ENCODE data around the gene PLXNB2. TPM values are rescaled to one million over a fixed set of nuclear protein-coding genes. Genes with fewer than 3 reads are reported as not detected.
"Not testable (repeated sequence)": the region's sequence is repeated elsewhere in the genome, so short reads cannot be mapped to it uniquely, and the experiment has no call there.

Gene PLXNB2
- polyA plus RNA-seq, 3 donors = 249 to 261 (median 258) TPM

DNA sequence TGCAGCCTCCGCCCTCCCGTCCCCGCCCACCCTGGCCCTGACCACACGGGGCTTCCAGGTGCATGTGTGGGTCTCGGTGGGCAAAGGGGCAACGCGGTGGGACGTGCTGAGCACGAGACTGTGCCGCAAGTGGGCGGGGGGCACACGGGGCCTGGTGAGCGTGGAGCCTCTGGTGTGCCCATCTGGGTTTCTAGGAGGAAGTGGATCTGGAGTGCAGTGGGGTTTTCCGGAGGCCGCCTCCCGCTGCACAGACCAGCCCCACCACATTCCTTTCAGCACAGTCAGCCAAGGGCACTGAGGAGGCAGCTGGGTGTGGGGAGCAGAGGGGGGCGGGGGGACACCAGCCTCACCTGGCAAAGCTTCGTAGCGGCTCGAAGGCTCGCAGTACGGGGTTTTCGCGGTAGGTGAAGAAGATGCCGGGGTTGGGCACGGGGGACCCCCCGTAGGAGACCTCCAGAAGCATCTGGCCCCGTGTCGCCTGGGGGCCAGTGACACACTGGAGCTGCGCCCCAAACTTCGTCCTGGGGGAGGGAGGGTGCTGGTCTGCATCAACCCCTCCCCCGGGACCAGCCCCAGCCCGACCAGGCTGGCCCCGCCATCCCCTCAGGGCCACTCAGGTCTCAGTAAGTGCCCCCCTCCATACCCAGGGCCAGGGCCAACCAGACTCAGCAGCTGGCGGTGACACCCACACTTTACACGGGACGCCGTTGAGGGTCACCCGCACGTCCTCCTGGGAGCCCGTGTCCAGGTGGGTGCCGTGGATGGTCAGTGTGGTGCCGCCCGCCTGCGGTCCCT lies 24.9 kb downstream of the PLXNB2 start:
- no peak for DNase-seq

- no peak for DNase-seq
These were observed 25.5 kb downstream of the PLXNB2 start for GRCh38 chr22:50281957-50282356.

DNA sequence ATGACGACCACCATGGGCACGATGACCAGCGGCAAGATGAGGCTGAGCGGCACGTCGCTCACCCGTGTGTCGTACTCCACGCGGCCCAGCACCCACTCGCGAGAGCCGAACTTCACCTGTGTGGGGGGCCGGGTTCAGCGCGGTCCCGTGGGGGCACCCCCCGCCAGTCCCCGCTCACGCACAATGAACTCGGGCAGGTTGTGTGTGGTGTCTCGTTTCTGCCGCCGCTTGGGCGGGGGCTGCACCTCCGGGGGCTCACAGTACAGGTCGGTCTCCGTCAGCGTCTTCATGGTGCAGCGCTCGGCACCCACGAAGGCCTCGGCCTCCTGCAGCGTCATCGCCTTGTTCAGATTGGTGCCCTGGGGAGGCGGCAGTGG lies 26.1 kb downstream of the PLXNB2 start:
- DNase-seq = no peak

GRCh38 chr22:50280708-50281383 lies 26.6 kb downstream of the PLXNB2 start:
- DNase-seq = no peak

GRCh38 chr22:50280022-50280707 lies 27.3 kb downstream of the PLXNB2 start:
- DNase-seq = no peak

GRCh38 chr22:50278956-50279619 lies 28.4 kb downstream of the PLXNB2 start:
- no peak for DNase-seq

DNA sequence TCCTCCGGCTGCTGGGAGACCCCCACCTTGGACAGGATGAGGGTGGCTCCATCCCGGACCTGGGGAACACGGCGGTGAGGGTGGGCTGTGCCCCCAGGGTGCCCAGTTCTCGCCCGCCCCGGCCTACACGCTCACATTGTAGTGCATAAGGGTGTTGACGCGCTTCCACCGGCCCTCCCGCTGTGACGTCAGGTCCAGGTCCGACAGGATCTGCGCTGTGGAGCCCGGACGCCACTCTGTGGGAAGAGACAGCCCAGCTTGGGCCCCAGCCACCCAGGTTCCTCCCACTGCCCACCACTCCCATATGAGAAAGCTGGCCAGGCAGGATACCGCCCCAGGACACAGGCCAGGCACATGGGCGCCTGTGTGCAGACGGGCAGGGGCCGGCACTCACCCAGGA lies 29.0 kb downstream of the PLXNB2 start:
- no peak for DNase-seq

- no peak for DNase-seq
These were observed 29.7 kb downstream of the PLXNB2 start for GRCh38 chr22:50277761-50278160.

GRCh38 chr22:50276143-50276542 lies 31.3 kb downstream of the PLXNB2 start:
- DNase-seq = no peak

DNA sequence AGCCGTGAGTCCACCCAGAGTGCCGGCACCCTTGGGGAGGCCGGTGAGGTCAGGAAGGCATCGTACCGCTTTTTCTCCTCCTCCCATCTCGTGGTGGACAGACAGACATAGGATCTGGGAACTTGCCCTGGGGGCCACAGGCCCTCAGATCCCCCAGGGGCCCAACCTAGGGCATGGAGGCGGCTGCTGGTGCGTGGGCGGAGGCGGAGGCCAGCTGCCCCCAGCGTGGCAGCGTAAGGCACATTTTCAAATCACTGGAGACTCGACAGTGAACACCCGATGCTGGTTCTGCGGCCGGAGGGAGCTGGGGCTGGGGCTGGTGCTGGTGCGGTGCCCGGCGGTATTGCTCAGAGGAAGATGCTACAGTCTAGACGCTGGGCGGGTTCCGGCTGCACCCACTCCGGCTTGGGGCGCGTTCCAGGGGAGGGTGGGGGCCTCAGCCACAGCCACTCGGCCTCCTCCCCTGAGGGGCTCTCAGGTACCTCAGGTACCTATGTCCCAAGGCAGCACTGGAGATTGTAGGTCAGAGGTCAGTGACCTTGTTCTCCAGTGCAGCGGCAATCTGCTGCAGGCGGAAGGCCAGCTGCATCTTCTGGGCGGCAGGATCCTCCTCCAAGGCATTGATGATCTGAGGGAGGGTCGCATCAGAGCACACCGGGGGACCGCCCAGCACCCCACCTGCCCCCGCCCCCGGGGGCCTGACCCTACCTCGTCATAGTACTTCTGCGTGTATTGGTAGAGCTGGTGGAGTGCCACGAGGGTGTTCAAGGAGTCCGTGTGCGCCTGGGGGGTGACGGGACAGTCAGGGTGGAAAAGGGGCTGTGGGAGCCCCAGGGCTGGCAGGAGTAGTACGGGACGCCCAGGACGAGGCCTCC lies 32.0 kb downstream of the PLXNB2 start:
- no peak for DNase-seq

DNA sequence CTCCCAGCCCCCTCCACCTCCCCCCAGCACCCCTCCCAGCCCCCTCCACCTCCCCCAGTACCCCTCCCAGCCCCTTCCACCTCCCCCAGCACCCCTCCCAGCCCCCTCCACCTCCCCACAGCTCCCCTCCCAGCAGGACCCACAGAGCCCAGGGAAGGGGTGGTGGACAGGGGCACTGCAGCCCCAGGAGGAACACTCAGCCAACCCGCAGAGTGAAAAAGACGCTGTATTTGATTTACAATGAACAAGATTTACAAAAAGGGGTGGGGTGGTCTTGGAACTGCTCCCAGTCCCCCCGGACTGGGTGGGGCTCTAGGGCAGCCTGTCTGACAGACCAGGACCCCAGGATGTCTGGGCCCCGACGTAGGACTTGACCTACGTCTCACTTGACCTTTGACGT lies 32.7 kb downstream of the PLXNB2 start:
- no peak for DNase-seq

- DNase-seq = no peak
These were observed 33.1 kb downstream of the PLXNB2 start for GRCh38 chr22:50274311-50274710.

DNA sequence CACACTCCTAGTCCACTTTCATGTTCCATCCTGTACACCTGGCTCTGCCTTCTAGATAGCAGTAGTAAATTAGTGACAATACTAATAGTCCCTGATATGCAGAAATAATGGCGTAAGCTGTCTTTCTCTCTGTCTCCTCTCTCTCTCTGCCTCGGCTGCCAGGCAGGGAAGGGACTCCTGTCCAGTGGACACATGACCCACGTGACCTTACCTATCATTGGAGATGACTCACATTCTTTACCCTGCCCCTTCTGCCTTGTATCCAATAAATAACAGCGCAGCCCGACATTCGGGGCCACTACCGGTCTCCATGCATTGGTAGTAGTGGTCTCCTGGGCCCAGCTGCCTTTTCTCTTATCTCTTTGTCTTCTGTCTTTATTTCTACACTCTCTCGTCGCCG lies 33.7 kb downstream of the PLXNB2 start:
- not testable (repeated sequence) for DNase-seq

- not testable (repeated sequence) for DNase-seq
These were observed 34.1 kb downstream of the PLXNB2 start for GRCh38 chr22:50273352-50273751.

GRCh38 chr22:50272044-50272802 lies 35.2 kb downstream of the PLXNB2 start:
- no peak for DNase-seq

- no peak for DNase-seq
These were observed 35.9 kb downstream of the PLXNB2 start for GRCh38 chr22:50271519-50271970.

DNA sequence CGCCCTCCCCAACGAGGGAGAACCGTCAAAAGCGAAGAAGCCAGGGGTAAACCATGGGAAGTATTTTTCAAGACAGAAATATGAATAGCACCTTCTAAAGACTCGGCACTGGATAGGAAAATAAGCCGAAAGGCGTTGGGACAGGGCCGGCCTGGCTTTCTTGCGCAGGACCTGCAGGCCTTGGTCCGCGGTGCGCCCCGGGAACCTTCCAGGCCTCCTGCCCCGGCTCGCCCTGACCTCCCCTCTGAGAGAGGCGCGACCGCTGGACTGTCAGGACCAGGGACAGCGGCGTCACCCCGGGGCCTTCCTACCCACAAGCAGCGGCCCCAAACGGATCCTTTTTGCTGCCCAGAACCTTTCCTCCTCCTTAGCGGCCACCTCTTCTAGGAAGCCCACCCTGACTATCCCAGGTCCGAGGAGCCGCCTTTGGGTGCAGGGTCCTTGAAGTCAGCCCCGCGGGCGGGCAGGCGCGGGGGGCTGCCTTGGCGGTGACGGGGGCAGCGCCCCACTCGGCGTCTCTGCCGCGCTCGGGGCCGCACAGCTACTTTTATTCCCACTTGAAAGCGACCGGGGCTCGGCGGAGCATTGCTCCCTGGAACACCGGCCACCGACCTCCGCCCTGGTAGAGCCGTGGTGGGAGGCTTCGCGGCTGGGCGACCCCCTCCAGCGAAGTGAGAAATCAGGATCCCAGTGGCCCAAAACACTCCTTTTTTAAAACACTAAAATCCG lies 36.6 kb downstream of the PLXNB2 start:
- no peak for DNase-seq

- DNase-seq = no peak
These were observed 37.3 kb downstream of the PLXNB2 start, which contains the start of gene MAPK11 for GRCh38 chr22:50269970-50270665. MAPK11 (minus strand) TSS chr22:50270380; CDS start chr22:50270292, 88 bp downstream.

DNA sequence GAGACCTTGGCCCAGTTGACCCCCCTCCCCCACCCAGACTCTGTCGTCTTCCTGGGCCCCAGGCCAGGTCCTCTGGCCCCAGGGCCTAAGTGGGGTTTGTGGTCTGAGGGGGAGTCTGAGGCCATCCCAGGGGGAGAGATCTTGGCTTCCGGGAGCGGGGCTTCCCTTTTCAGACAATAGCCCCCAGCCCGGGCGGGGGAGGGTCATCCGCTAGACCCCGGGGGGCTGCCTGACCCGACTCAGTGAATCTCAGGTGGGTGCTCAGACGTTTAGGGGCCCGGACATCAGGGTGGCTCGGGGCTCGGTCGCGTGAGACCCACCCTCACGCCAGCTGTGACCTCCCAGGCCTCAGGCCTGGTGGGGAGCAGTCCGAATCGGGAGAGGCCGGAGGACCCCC lies 37.9 kb downstream of the PLXNB2 start:
- no peak for DNase-seq
